GM19240 (cell line): ENCODE data around the gene CIC.

Experiments
- DNase-seq: peaks from one replicate; pipeline ENCODE4 v3.0.0; 2011; ENCODE audit warnings: low spot score; ENCODE audit not compliant: insufficient read length

CIC gene

DNA sequence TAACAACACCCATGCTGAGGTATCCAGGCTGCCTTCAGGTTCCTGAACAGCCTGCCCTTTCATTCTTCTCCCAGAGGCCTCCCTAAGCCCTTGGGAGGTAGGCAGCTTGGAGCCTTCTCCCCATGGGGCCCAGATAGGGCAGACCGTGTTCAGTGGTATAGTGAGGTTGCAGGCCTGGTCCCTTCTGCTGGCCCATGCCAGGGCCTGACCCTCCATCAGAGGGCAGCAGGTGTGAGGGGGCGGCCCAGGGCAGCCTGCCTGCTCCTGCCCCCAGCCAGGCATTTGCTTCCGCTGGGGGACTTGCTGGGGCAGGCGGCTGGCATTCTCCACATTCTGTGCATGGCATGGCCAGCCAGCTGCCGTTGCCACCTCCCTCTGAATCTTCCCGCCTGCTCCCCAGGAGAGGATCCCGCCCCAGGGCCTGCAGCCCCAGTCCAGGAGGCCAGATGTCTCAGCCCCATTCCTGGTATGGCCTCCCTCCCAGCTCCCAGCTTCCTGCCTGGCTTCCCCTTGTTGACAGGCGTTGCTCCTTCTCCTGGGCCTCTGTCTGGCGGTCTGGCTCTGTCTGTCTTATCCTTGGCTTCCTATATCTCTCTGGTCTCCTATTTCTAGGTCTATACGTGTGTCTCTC lies 8.9 kb downstream of the CIC start:
- DNase-seq, result no peak

DNA sequence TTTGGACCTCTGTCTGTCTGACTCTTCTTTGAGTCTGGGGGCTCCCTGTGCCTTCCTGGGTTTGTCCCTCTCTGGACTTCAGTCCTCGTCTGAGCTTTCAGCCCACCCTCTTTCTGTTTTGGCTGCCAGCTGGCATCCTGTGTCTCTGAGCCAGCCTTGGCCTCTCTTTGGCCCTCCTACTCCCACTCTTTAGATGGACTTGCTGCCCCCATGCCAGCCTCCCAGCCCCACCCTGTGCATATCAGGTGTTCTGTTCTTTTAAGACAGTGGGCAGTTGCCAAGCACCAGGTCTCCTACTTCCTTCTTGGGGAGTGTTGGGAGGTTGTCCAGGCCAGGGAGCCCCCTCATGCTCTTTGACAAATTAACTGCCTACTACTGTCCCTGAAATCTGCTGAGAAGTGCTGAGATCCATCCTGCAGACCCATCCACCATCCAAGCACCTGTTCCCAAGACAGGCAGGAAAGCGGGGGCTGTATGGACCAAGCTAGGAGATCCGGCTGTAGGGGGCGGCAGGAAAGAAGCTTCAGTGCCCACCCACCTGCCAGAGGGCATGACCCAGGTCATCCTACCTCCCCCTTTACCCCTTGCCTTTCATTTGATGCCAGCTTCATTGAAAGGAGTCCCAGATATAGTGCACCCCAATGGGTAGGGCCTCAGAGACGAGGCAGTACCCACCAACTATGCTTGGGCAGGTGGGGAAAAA lies 9.6 kb downstream of the CIC start:
- DNase-seq, result no peak

DNA sequence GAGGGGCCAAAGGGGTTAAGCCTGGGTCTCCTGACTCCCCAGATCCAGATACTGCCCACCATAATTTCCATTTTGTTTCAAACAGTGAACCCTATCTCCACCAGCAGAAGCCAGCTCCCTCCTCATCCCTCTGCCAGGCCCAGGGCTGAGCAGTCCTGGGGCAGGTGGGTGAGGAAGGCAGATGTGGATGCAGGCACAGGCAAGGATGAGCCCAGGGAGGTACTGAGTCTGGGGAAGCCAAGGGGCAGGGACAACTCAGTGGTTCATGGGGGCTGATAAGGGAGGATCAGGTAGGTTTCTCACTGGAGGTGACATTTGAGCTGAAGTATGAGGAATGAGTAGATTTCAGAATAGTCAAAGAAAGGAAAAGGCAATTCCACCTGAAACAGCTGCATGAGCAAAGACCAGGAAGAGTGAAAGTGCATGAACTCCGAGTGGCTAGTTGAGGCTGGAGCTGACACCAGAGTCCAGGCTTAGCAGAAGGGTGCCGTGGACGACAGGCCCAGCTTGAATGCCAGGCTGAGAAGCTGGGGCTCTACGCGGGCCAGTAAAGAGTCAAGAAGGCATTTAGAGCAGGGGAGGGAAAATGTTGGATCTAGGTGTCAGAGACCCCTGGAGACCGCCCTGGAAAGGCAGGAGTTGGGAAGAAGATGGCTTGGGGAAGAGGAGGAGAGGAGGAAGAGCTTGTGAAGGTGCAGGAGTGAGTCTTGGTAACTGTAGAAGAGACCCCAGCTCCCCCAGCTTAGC lies 10.3 kb downstream of the CIC start:
- no peak for DNase-seq

DNA sequence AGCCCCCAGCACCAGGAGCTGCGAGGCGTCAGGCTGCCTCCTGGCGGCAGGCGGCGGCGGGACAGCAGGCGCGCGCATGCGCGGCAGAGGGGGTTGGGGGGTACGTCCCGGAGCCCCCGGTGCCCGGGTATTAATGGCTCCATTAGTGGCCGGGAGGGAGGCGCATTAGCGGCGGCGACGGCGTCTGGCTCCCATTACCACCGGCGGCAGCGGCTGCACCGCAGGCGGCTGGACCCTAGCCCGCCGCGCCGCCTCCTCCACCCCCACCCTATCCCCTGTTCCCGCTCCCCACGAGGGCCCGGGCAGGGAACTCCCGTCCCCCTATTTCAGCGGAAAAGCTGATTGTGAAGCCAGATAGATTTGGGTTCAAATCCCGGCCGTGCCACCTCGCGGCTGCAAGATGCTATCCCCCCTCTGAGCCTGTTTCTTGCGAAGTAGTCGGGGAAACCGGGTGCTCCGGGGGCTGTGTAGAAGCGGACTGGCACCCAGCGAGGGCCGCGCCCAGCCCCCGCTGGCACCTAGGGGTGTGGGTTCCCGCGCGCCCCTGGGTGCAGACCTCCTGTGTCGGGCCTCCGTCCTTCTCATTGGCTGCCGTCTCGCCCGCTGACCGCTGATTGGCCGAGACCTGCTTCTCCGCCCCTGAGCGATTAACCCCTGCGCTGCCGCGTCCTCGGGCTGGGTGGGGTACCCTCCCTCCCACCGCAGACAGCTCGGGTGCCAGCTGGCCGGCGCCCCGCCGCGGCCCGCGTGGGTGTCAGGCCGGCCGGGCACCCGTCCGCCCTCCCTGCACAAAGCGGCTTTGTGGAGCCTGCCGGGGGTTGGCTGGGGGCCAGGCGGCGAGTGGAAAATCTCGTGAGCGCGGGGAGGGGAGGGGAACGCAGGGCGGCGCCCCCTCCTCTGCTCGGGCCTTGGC lies 11.1 kb downstream of the CIC start:
- DNase-seq, result peak; percentile 98

DNA sequence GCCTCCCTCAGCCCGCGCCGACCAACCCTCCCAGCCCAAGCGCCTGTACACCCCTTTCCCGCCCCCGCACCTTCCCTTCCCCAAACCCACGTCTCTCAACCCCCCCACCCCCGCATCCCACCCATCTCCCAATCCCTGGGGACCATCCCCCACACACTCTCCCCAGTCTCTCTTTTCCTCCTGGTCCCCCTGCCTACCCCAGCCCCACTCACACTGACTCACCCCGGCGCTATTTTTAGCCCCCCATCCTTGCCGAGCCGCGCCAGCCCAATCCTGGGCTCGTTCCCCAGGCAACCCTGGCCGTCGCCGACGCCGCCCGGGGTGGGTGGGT lies 11.7 kb downstream of the CIC start:
- no peak for DNase-seq

DNA sequence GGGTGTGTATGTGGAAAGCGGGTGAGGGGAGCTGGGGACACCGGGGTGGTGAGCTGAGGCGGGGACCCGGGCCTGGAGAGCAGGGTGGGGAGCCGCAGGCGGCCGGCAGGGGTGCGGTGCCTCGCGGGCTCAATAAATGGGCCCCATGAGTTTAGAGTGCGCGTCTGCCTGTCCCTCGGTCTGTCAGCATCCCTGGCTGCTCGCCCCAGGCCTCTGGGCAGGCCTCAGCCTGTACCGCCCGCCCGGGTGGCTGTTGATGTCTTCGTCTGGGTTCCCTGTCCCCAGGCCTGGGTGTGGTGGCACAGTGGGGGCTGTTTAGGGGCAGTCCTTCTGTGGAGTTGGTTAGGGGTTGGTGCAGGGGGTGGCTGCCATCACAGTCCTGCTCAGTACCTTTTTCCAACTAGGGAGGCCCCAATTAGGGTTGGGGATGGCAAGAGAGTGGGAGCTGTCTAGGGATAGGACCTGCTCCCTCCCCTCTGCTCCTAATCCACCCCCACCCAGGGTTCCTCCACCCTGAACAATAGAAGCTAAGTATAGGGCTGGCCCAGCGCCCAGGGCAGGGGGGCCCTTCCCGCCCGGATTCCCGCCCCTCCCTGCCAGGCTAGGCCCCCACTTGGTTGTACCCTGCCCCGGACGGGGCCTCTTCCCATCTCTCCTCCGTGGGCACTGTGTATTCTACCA lies 12.2 kb downstream of the CIC start:
- no peak for DNase-seq

DNA sequence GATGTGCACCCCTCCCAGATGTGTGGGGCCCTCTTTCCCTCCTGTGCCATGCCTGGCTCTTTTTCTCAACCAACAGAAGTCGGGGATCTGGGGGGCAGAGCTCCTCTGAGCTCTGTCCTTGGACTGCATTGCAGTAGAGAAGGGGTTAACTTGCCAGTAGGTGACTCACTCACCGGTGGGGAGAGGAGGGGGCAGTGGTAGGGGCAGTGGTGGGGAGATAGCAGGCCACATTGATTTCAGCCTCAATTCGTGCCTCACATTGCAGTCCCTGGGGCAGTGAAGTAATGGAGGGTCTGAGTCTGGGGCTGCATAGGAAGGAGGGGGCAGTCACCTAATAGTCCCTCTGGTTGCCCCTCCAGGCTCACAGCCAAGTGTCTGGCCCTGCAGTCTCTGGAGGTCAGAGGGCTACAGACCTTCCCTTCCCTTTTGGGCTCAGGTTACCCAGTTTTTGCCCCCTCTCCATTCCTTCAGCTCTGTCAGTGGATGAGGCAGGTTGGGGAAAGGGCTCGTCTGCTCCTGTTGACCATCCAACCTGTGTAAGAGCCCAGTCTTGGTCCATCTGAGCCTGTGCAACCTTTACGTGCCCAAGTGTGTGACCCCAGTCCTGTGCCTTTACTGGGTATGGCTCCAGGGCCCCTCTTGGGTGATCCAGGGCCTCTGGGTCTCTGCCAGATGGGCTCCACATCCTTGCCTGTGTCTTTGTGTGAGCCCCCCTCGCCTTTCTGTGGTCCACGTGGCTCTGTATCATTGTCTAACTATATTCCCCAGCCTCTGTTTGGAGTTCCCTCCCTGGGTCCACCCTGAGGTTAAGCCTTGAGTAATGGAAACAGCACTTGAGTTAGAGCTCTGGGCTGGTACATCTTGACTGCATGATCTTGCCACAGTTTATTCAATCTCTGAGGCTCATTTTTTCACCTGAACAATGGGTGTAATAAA lies 13.0 kb downstream of the CIC start:
- DNase-seq, result no peak

DNA sequence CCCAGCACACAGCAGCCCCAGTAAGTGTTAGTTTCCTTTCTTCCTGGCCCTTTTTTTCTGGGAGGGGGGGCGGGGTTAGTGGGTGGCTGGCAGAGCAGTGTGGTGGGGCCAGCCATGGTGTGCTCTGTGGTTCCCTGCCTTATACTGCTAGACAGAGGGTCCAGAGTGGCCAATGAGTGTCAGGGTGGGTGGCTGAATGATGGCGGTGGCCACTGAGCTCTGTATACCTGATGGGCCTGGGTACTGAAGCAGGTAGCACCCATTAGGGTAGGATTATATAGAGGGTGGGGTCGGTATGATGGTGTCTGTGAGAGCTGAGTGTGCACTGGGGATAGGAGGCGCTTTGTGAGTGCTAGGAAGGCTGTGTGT lies 13.8 kb downstream of the CIC start:
- no peak for DNase-seq

DNA sequence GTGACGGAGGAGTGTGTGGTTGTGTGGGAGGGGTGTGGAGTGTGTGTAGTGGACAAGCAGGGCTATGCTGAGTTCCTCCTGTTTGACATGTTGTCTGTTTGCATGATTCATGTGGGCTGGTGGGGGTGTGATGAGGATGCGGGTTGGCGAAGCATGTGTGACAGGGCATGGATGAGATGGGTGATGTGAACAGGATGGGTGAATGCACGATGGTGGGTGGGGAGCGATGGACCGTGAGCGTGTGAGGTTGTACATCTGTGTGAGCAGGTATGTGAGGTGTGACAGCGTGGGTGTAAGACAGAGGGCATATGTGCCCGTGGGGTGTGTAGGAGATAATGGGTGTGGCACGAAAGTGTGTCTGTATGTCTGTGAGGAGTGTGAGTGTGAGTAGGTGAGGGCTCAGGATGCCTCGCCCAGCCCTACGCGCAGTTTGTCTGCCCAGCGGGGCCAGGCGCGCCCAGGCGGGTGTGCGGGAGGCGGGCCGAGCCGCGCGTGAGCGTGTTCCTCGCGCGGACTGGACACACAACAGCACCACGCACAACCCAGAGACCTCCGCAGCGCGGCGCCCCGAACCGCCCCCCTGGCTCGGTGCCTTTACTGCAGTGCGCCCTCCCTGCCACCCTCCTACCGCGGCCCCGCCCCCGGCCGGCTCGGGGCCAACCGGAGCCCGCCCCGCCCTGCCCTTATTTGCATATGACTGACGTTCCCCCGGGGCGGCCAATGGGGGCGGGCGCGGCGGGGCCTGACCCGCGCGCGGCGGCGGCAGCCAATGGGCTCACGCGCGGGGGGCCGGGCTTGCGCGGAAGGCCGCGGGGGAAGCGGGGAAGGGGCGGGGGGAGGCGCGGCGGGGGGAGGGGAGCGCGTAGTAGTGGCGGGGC lies 14.4 kb downstream of the CIC start:
- DNase-seq, result peak; percentile 95

DNA sequence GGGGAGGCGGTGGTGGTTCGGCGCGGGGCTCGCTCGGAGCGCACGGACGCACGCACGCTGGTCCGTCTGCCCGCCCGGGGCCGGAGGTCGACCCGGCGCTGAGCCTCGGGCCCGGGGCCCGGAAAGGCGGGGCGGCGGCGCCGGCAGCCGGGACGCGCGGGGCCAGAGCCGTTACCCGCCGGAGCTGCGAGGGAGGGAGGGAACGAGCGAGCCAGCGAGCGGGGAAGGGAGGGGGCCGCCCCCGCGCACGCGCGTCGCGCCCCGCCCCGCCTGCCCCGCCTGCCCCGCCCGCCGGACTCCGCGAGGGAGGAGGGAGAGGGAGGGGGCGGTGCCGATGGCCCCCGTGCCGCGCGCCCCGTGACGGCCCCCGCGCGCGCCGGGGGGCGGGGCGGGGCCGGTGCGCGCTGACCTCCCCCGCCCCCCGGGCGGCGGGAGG lies 15.0 kb downstream of the CIC start:
- peak; percentile 79 for DNase-seq

DNA sequence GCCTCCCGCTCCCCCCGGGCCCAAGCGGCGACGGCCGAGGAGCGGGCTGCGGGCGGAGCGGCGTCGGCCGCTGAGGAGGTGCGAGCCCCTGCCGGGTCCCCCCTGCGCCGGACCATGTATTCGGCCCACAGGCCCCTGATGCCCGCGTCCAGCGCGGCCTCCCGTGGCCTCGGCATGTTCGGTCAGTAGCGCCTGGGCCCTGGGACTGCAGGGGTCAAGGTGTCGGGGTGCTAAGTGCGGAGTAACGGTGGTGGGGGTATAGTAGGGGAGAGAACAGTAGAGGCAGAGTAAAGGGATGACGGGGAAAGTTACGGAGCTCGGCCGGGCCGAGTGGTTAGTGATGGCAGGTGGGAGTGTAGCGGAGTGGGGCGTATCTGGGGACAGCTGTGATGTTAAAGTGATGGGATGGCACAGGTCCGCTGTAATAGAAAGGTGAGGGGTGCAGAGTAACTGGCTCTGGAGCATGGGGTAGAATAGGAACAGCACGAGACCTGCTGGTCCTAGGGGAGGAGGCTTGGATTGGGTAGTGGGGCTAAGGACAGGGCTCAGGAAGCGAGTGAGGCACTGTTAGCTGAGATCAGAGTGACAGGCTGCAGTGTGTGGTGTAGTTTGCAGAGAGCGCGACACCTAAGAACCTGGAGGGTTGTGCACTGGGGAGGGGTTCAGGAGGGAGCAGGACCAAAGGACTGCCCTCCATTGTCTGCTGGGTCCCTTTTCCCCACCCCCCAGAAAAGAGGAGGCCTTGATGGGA lies 15.7 kb downstream of the CIC start:
- no peak for DNase-seq

DNA sequence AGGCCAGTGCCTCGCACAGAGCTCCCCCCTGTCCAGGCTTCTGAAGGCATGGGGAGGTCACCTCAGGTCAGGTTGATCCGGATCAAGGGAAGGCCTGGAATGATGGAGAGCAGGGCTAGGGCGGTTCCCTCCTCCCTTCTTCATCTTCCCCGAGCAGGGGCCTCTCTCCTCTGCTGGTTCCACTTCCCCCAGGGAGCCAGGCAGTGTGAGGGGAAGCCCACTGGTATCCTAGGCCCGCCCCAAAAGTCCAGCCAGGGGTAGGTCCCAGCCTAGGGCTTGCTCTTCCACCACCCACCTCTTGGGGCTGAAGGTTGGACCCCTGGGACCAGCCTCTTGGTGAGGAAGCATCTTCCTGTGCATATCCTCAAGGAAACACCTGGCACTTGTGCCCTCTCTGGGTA lies 16.5 kb downstream of the CIC start:
- DNase-seq, result no peak

DNA sequence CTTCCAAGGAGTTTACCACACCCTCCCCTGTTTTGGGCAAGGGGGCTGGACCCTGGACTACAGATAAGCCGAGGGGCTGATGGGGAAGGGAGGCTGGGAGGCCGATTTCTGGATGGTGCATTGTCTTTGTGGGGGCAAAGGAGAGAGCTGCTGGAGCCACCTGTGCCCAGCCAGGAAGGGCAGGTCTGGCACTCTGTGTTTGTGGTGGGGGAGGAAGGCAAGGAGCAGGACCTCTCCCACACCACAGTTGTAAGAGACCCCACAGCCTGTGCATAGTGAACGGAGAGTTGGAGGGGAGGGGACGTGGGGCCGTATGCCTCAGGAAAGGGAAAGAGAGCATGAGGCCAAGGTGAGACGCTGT lies 16.9 kb downstream of the CIC start:
- no peak for DNase-seq

DNA sequence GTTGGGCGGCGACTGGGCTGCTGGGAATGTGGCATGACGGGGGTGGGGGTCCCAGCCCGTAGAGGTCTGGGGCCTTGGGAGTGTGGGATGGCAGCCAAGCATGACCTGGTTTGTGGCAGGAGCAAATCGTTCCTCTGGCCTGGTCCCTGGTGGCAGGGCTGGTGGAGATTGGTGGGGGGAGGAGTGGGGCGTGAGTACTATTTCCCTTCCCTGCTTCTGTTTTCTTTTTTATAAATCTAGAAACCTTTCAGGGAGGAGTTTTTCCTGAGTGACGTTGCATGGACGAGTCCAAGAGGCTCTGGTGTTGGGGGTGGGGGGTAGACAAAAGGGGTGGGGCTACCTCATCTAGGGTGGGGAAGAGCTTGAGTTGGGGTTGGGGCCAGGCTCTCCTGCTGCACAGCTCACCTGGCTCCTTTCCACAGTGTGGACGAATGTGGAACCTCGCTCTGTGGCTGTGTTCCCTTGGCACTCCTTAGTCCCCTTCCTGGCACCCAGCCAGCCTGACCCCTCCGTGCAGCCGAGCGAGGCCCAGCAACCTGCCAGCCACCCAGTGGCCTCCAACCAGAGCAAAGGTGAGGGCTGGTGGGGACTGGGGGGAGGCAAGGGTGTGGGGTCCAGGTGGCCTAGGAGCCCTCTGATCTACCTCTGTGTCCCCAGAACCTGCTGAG lies 17.4 kb downstream of the CIC start:
- DNase-seq, result no peak

DNA sequence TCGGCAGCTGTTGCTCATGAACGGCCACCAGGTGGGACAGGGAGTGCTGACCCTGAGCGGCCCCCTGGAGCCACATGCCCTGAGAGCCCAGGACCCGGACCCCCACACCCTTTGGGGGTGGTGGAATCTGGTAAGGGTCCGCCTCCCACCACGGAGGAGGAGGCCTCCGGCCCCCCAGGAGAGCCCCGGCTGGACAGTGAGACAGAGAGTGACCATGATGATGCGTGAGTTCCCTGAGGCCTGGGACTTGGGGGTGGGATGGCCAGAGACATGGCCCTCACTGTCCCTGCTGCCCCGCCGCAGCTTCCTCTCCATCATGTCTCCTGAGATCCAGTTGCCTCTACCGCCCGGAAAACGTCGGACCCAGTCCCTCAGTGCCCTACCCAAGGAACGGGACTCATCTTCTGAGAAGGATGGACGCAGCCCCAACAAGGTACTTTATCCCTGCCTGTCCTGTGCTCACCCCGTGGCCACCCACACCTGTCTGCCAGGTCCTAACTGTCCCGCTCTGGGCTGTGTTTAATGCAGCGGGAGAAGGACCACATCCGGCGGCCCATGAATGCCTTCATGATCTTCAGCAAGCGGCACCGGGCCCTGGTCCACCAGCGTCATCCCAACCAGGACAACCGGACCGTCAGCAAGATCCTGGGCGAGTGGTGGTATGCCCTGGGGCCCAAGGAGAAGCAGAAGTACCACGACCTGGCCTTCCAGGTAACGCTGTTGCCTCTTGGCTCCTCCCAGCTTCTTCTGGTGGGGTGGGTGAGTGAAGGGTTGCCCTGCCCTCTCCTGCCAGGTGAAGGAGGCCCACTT lies 18.2 kb downstream of the CIC start:
- no peak for DNase-seq

DNA sequence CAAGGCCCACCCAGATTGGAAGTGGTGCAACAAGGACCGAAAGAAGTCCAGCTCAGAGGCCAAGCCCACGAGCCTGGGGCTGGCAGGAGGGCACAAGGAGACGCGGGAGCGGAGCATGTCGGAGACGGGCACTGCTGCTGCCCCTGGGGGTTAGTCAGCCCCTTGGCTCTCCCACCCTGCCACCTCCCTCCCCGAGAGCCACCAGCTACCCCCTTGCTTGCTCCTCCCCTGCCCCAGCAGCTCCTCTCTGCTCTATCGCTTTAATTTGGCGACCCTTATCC lies 18.7 kb downstream of the CIC start:
- DNase-seq, result no peak

DNA sequence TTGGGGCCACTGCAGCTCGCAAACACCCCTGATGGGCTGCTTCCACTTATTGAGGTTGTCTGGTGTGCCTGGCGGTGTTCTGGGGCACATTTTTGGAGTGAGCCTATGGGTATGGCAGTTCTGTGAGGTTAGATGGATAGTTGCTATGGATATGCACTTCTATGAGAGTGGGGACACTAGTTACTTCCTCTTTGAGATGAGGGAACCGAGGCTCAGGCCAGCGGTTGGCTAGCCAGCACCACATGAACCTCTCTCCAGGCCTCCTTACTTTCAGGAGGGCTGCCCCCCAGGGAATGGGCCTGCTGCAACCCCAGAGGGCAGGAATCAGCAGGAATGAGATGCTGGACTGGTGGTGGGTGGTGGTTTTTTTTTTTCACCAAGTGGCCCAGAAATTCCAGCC lies 19.3 kb downstream of the CIC start:
- no peak for DNase-seq
